HUES48 (cell line): ENCODE results near the gene AFAP1L2.

Experiments used
- H3K27ac ChIP-seq: one replicate; pipeline ENCODE4 v1.7.0; 2013; ENCODE audit warnings: low read depth, low read length, inconsistent platforms
- H3K27me3 ChIP-seq: 2 replicates; pipeline ENCODE4 v1.6.1; 2013; ENCODE audit warnings: mild to moderate bottlenecking, low read length; ENCODE audit not compliant: control insufficient read depth, insufficient read depth
- H3K36me3 ChIP-seq: 2 replicates; pipeline ENCODE4 v1.6.1; 2013; ENCODE audit warnings: low read length; ENCODE audit not compliant: control insufficient read depth, insufficient read depth
- H3K4me1 ChIP-seq: 2 replicates; pipeline ENCODE4 v1.6.1; 2013; ENCODE audit warnings: mild to moderate bottlenecking, low read length; ENCODE audit not compliant: control insufficient read depth, insufficient read depth
- H3K4me3 ChIP-seq: 2 replicates; pipeline ENCODE4 v1.5.1; 2013; ENCODE audit warnings: mild to moderate bottlenecking, low read depth, low read length
- H3K9ac ChIP-seq: 2 replicates; pipeline ENCODE4 v1.6.1; 2013; ENCODE audit warnings: mild to moderate bottlenecking, low read depth, low read length, moderate library complexity
- H3K9me3 ChIP-seq: 2 replicates; pipeline ENCODE4 v1.6.1; 2013; ENCODE audit warnings: low read length; ENCODE audit not compliant: control insufficient read depth, insufficient read depth

The AFAP1L2 gene

GRCh38 chr10:114386452-114386851 is 17.9 kb downstream of the AFAP1L2 start:
- Histone ChIP-seq H3K9ac (no peak overlapping the region), H3K27me3 (no peaks in the 10 kb centered on the region), H3K9me3 (no peaks in the 10 kb centered on the region), H3K27ac (no peak overlapping the region), H3K4me3 (no peak overlapping the region), H3K36me3 (no peaks in the 10 kb centered on the region), H3K4me1 (no peaks in the 10 kb centered on the region)

GRCh38 chr10:114385557-114385956 is 18.7 kb downstream of the AFAP1L2 start:
- Histone ChIP-seq H3K9me3 (no peaks in the 10 kb centered on the region), H3K36me3 (no peaks in the 10 kb centered on the region), H3K4me1 (no peaks in the 10 kb centered on the region), H3K27ac (no peak overlapping the region), H3K27me3 (no peaks in the 10 kb centered on the region), H3K9ac (no peak overlapping the region), H3K4me3 (no peak overlapping the region)

- Histone ChIP-seq H3K27me3 (no peaks in the 10 kb centered on the region), H3K4me3 (no peak overlapping the region), H3K9ac (no peak overlapping the region), H3K9me3 (no peaks in the 10 kb centered on the region), H3K27ac (no peak overlapping the region), H3K36me3 (no peaks in the 10 kb centered on the region), H3K4me1 (no peaks in the 10 kb centered on the region)
These were observed 19.7 kb downstream of the AFAP1L2 start for GRCh38 chr10:114384601-114385000.

- Histone ChIP-seq H3K36me3 (no peaks in the 10 kb centered on the region), H3K9me3 (no peaks in the 10 kb centered on the region), H3K27ac (no peak overlapping the region), H3K9ac (no peak overlapping the region), H3K4me1 (no peaks in the 10 kb centered on the region), H3K27me3 (no peaks in the 10 kb centered on the region), H3K4me3 (no peak overlapping the region)
These were observed 20.1 kb downstream of the AFAP1L2 start for GRCh38 chr10:114384181-114384580.

GRCh38 chr10:114380797-114381196 is 23.5 kb downstream of the AFAP1L2 start:
- H3K9me3 ChIP-seq = no peaks in the 10 kb centered on the region
- H3K4me1 ChIP-seq = no peaks in the 10 kb centered on the region
- no peak overlapping the region for H3K4me3 ChIP-seq
- no peaks in the 10 kb centered on the region for H3K36me3 ChIP-seq
- no peaks in the 10 kb centered on the region for H3K27me3 ChIP-seq
- no peak overlapping the region for H3K27ac ChIP-seq
- no peak overlapping the region for H3K9ac ChIP-seq

GRCh38 chr10:114380060-114380459 is 24.2 kb downstream of the AFAP1L2 start:
- H3K4me1 ChIP-seq = no peaks in the 10 kb centered on the region
- H3K27me3 ChIP-seq = no peaks in the 10 kb centered on the region
- H3K27ac ChIP-seq = no peak overlapping the region
- H3K9ac ChIP-seq = no peak overlapping the region
- H3K9me3 ChIP-seq = no peaks in the 10 kb centered on the region
- H3K4me3 ChIP-seq = no peak overlapping the region
- no peaks in the 10 kb centered on the region for H3K36me3 ChIP-seq

- Histone ChIP-seq H3K9ac (no peak overlapping the region), H3K9me3 (no peaks in the 10 kb centered on the region), H3K27me3 (no peaks in the 10 kb centered on the region), H3K36me3 (no peaks in the 10 kb centered on the region), H3K27ac (no peak overlapping the region), H3K4me3 (no peak overlapping the region), H3K4me1 (no peaks in the 10 kb centered on the region)
These were observed 24.7 kb downstream of the AFAP1L2 start for GRCh38 chr10:114379631-114380041.

- H3K9ac ChIP-seq = no peak overlapping the region
- no peaks in the 10 kb centered on the region for H3K36me3 ChIP-seq
- H3K27ac ChIP-seq = no peak overlapping the region
- no peaks in the 10 kb centered on the region for H3K9me3 ChIP-seq
- peaks cover 7% of the 10 kb centered on the region; the same call in 1 of the 2 replicates for H3K4me1 ChIP-seq
- H3K27me3 ChIP-seq = no peaks in the 10 kb centered on the region
- no peak overlapping the region for H3K4me3 ChIP-seq
These were observed 27.8 kb downstream of the AFAP1L2 start for GRCh38 chr10:114376523-114376922.

GRCh38 chr10:114375047-114375446 is 29.3 kb downstream of the AFAP1L2 start:
- H3K36me3 ChIP-seq = no peaks in the 10 kb centered on the region
- H3K9ac ChIP-seq = no peak overlapping the region
- no peak overlapping the region for H3K4me3 ChIP-seq
- no peak overlapping the region for H3K27ac ChIP-seq
- H3K27me3 ChIP-seq = no peaks in the 10 kb centered on the region
- peaks cover 7% of the 10 kb centered on the region; the same call in 1 of the 2 replicates for H3K4me1 ChIP-seq
- no peaks in the 10 kb centered on the region for H3K9me3 ChIP-seq

GRCh38 chr10:114374053-114374791 is 30.1 kb downstream of the AFAP1L2 start:
- Histone ChIP-seq H3K27me3 (no peaks in the 10 kb centered on the region), H3K9ac (no peak overlapping the region), H3K36me3 (no peaks in the 10 kb centered on the region), H3K27ac (no peak overlapping the region), H3K4me1 (peaks cover 7% of the 10 kb centered on the region; the same call in 1 of the 2 replicates), H3K4me3 (no peak overlapping the region), H3K9me3 (no peaks in the 10 kb centered on the region)

GRCh38 chr10:114373631-114374030 is 30.7 kb downstream of the AFAP1L2 start:
- no peaks in the 10 kb centered on the region for H3K36me3 ChIP-seq
- H3K4me1 ChIP-seq = peaks cover 7% of the 10 kb centered on the region; the same call in 1 of the 2 replicates
- no peak overlapping the region for H3K9ac ChIP-seq

More at GRCh38 chr10:114373631-114374030, 30.7 kb downstream of the AFAP1L2 start:
- Histone ChIP-seq H3K27me3 (no peaks in the 10 kb centered on the region), H3K27ac (no peak overlapping the region), H3K9me3 (no peaks in the 10 kb centered on the region), H3K4me3 (no peak overlapping the region)
